Measurements from ENCODE around the gene FAM98C.
A peak's percentile ranks its signal among the peaks of the same experiment; 100 is the strongest.

FAM98C gene

DNA sequence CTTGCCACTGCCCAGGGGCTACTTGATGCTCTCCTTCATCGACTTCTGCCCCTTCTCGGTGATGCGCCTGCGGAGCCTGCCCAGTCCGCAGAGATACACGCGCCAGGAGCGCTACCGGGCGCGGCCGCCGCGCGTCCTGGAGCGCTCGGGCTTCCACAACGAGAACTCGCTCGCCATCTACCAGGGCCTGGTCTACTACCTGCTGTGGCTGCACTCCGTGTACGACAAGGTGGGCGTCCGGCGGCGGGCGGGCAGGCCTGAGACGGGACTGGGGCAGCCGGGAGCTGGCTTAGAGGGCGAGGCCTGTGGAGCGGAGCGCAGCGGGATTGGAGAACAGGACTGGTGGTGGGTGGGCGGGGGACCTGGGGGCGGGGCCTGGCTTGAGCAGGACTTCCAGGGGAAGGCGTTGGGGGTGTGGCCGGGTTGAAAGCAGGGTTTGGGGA, 41.2 kb upstream of the FAM98C start:
- TF ChIP-seq, protein P1, sequence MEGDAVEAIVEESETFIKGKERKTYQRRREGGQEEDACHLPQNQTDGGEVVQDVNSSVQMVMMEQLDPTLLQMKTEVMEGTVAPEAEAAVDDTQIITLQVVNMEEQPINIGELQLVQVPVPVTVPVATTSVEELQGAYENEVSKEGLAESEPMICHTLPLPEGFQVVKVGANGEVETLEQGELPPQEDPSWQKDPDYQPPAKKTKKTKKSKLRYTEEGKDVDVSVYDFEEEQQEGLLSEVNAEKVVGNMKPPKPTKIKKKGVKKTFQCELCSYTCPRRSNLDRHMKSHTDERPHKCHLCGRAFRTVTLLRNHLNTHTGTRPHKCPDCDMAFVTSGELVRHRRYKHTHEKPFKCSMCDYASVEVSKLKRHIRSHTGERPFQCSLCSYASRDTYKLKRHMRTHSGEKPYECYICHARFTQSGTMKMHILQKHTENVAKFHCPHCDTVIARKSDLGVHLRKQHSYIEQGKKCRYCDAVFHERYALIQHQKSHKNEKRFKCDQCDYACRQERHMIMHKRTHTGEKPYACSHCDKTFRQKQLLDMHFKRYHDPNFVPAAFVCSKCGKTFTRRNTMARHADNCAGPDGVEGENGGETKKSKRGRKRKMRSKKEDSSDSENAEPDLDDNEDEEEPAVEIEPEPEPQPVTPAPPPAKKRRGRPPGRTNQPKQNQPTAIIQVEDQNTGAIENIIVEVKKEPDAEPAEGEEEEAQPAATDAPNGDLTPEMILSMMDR (IDR thresholded peaks at IDR 0.05; ENCODE audit: low read depth, low read length) = no peak
- H3K4me3 ChIP-seq (ENCODE audit: low read depth, low read length) = peak overlapping the region; percentile 63

DNA sequence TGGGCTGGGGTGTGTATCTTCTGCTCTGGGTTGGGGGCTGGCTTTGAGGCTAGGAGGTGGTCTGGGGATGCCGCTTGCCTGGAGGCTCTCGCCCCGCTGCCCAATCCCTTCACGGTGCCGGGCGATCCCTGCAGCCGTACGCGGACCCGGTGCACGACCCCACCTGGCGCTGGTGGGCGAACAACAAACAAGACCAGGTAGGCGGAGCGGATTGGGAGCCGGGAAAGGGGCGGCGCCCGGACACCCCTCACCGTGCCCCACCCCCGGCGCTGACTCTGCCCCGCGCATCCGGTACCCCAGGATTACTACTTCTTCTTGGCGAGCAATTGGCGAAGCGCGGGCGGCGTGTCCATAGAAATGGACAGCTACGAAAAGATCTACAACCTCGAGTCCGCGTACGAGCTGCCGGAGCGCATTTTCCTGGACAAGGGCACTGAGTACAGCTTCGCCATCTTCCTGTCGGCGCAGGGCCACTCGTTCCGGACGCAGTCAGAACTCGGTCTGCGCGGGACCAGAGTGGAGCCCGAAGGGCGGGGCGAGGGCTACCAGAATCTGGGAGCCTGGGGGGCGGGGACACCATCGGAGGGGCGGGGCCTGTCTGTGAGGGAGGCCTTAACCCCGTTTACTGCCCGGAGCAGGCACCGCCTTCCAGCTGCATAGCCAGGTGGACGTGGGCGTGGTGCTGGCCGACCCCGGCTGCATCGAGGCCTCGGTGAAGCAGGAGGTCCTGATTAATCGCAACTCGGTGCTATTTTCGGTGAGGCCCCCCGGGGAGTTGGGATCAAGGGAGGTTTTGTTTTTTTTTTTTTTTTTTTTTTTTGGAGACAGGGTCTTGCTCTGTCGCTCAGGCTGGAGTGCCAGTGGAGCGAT, 40.6 kb upstream of the FAM98C start:
- peak overlapping the region; percentile 63 for H3K4me3 ChIP-seq (ENCODE audit: low read depth, low read length)
- TF ChIP-seq, protein P1 (IDR thresholded peaks at IDR 0.05; ENCODE audit: low read depth, low read length) = no peak

DNA sequence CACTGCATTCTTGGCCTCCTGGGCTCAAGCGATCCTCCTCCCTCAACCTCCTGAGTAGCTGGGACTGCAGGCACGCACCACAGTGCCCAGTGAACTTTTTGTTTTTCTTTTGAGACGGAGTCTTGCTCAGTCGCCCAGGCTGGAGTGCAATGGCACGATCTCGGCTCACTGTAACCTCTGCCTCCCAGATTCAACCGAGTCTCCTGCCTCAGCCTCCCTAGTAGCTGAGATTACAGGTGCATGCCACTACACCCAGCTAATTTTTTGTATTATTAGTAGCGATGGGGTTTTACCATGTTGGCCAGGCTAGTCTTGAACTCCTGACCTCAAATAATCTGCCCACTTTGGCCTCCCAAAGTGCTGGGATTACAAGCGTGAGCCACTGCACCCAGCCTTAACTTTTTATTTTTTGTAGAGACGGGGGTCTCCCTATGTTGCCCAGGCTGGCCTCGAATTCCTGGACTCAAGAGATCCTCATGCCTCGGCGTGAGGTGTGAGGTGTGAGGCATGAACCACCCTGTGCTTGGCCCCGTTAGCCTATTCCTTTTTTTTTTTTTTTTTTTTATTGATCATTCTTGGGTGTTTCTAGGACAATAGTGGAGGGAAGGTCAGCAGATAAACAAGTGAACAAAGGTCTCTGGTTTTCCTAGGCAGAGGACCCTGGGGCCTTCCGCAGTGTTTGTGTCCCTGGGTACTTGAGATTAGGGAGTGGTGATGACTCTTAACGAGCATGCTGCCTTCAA, 39.8 kb upstream of the FAM98C start:
- peak overlapping the region; percentile 63 for H3K4me3 ChIP-seq (ENCODE audit: low read depth, low read length)

DNA sequence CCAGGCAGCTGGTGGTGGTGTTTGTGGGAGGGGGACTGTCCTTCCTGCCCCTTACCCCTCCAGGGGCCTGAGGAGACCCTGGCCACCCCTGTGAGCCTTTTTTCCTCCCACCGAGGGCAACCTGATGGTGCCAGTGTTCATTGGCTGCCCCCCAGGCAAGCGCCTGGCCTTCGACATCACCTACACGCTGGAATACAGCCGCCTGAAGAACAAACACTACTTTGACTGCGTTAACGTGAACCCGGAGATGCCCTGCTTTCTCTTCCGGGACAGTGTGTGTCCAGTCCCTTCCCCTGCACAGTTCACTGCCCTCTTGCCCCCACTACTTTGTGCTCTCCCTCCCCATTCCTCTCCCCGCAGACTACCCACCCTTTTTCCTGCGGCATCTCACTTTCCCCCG, 35.9 kb upstream of the FAM98C start:
- no peak overlapping the region for H3K4me3 ChIP-seq (ENCODE audit: low read depth, low read length)
- TF ChIP-seq, protein P1 (IDR thresholded peaks at IDR 0.05; ENCODE audit: low read depth, low read length) = no peak

DNA sequence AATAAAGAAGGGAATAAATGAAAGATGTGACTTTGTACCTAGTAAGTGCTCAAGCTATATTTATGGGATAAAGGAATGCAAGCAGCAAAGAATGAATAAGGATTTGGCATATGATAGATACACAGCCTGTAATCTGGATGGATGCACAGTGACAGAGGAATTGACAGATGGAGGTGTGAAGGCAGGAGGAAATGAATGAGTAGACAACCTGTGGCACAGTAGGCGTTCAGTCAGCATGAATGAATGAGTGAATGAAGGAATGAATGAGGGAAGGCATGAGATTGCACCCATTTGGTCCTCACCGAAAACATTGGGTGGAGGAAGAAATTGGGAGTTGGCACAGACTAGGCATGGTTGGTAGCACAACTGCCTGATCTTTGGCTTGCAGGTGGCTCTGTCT, 33.3 kb upstream of the FAM98C start:
- no peak overlapping the region for H3K4me3 ChIP-seq (ENCODE audit: low read depth, low read length)
- TF ChIP-seq, protein P1 (IDR thresholded peaks at IDR 0.05; ENCODE audit: low read depth, low read length) = no peak

DNA sequence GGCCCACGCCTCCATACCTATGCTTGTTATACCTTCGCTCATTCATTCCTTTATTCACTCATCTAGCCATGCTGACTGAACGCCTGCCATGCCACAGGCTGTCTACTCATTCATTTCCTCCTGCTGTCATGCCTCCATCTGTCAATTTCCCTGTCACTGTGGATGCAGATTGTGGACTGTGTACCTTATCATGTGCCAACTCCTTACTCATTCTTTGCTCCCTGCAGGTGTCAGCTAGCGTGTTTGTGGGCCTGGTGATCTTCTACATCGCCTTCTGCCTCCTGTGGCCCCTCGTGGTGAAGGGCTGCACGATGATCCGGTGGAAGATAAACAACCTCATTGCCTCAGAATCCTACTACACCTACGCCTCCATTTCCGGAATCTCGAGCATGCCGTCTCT, 32.6 kb upstream of the FAM98C start:
- TF ChIP-seq, protein P1 (IDR thresholded peaks at IDR 0.05; ENCODE audit: low read depth, low read length) = no peak

DNA sequence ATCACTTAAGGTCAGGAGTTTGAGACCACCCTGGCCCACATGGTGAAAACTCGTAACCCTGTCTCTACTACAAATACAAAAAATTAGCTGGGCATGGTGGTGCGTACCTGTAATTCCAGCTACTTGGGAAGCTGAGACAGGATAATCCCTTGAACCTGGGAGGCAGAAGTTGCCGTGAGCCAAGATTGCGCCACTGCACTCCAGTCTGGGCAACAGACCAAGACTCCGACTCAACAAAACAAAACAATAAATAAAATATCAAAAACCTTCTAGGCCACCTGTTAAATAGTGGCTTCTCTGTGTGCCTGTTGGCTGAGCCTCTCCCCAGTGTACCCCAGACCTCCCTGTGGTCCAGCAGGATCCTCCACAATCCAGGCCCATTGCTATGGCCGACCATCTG, 31.8 kb upstream of the FAM98C start:
- TF ChIP-seq, protein P1 (IDR thresholded peaks at IDR 0.05; ENCODE audit: low read depth, low read length) = no peak
- H3K4me3 ChIP-seq (ENCODE audit: low read depth, low read length) = no peak overlapping the region

More for the DNA sequence above, 32.6 kb upstream of the FAM98C start:
- H3K4me3 ChIP-seq (ENCODE audit: low read depth, low read length) = no peak overlapping the region
